Heart left ventricle (tissue), 16 donors: ENCODE measurements around the gene PUS7L. TPM values are rescaled to one million over a fixed set of nuclear protein-coding genes. Genes with fewer than 3 reads are reported as not detected.

Experiments
- ATAC-seq, 4 donors: fragments of 200-7000 bp; cut with Tn5 transposase; one replicate each; pipeline ENCODE4 v1.9.1; 2020 to 2022; ENCODE audit warnings: moderate library complexity in 4 of 4, mild to moderate bottlenecking in 3 of 4, moderate number of reproducible peaks in 1 of 4
- DNase-seq, 5 donors: peaks; one replicate each; pipeline ENCODE4 v3.0.0-alpha.2; 2020
- H3K27ac ChIP-seq, 12 donors: fragments of 200-600 bp; sonication (generic) in 4 of 12; one replicate each; pipeline versions ENCODE4 v1.5.0 to v1.8.0; 2016 to 2022; ENCODE audit warnings: mild to moderate bottlenecking in 2 of 12
- H3K27me3 ChIP-seq, 9 donors: fragments of 200-600 bp; sonication (generic) in 2 of 9; one replicate each; pipeline versions ENCODE4 v1.5.1 to v1.8.0; 2016 to 2022; ENCODE audit warnings: mild to moderate bottlenecking in 3 of 9
- H3K36me3 ChIP-seq, 9 donors: fragments of 200-600 bp; sonication (generic) in 2 of 9; one replicate each; pipeline versions ENCODE4 v1.5.0 to v1.8.0; 2018 to 2022; ENCODE audit warnings: mild to moderate bottlenecking in 2 of 9
- H3K4me1 ChIP-seq, 12 donors: fragments of 200-600 bp; sonication (generic) in 4 of 12; one replicate each; pipeline versions ENCODE4 v1.5.0 to v1.8.0; 2016 to 2022; ENCODE audit warnings: mild to moderate bottlenecking in 3 of 12
- H3K4me3 ChIP-seq, 12 donors: fragments of 200-600 bp; sonication (generic) in 4 of 12; one replicate each; pipeline versions ENCODE4 v1.5.0 to v1.8.0; 2017 to 2022; ENCODE audit warnings: mild to moderate bottlenecking in 9 of 12, moderate library complexity in 4 of 12
- H3K9me3 ChIP-seq, 12 donors: fragments of 200-600 bp; sonication (generic) in 4 of 12; one replicate each; pipeline versions ENCODE4 v1.5.0 to v1.8.0; 2016 to 2022; ENCODE audit warnings: mild to moderate bottlenecking in 1 of 12
- POLR2A ChIP-seq, 2 donors: fragments of 450-650 bp; IDR thresholded peaks; one replicate each; pipeline ENCODE4 v1.6.1; 2017; ENCODE audit warnings: antibody characterized with exemption in 2 of 2, mild to moderate bottlenecking in 2 of 2, moderate library complexity in 2 of 2
- WGBS, 4 donors: extraction: QIAGEN DNeasy Blood & Tissue Kit in 2 of 4; methylation state at CpG; one replicate each; pipeline versions ENCODE4 v1.1.5 to v1.1.7; 2013 to 2018; 5-methylcytosine and 5-hydroxymethylcytosine counted together
- intact Hi-C, 10 donors: fragments of 100-400 bp; cut with DNase I; formaldehyde crosslinking; loops; one replicate each; pipeline versions ENCODE4 v1.11.1 to v1.14.2; 2022
- polyA plus RNA-seq, 2 donors: library from polyadenylated mRNA; stranded (reverse); fragments of 200-250 nt; gene quantifications; one replicate each; pipeline ENCODE4 v1.2.3, GENCODE V29; 2013
- total RNA-seq, 9 donors: library from RNA; depleted of rRNA in 2 of 9; stranded (reverse); fragments of >200 nt in 2 of 9; fragmentation: NEBNext Ultra II Directional in 3 of 9; extraction: Animal tissue kit (Norgen Biotek cat#: 25700) in 3 of 9; gene quantifications; one replicate each; pipeline versions ENCODE4 v1.1.0 to v1.2.4, GENCODE V29; 2016 to 2023
- TF ChIP-seq, protein P1 (sequence below), 12 donors: fragments of 200-600 bp; sonication (generic) in 4 of 12; IDR thresholded peaks; one replicate each; pipeline versions ENCODE4 v1.5.0 to v1.8.0; 2018 to 2022; ENCODE audit warnings: antibody characterized with exemption in 12 of 12, mild to moderate bottlenecking in 5 of 12
- donor health status: ischemic (EF 13 %, LVEDD 7.1; RV severe dilation, severe dysfunction).
- donor health status: healthy with polysubstance abuse.
- donor health status: DM: no; HTN: yes; CAD: no.
- donor health status: DM: no; HTN: no; CAD: no.
- donor health status: ischemic (EF 25% LVEDD 6.9; RV normal size, moderate dysfunction).
- donor health status: ischemic (EF 25% LVEDD 5.7; RV mildly dilated, moderate dysfunction).
- donor health status: healthy.
- donor health status: DM: yes; HTN: yes; CAD: no.
- donor health status: ischemic (EF 35%, LVEDD 5.7; RV mildly dilated, moderate dysfunction).
- donor health status: nonischemic (EF 11% LVEDD 7.7; RV severe dilation, severe dysfunction).
- donor health status: DM: yes; HTN: yes; CAD: no.
- donor health status: PGD.
- donor health status: ischemic (EF 29% LVEDD 5.4; RV normal size, mild dysfunction).
- donor health status: nonischemic (EF 23%, LVEDD 6.1; RV moderate dilation, normal function).

The PUS7L gene
- total and polyA plus RNA-seq, 11 donors, result 0.80 to 7.6 (median 5.1) TPM

DNA sequence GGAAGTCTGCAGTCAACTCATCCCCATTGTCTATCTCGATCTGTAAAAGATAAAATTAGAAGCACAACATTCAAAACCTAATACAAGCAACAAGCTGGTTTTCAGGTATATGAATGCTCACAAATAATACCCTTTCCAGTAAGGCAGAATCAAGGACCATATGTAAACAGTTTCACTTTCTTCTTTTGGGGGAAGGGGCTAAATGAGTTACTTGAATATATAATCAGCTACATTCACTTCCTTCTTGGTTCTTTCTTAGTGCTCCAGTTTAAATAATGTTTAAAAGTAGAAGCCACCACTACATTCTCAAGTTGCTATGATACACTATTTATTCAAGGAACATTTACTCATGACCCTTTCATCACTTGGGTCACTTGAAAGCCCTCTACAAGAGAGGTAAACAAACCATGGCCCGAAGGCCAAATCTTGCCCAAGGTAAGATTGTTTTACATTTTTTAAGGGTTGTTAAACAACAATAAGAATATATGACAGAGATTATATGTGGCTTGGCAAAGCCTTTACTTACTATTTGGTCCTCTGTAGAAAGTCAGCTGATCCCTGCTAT is 37.2 kb upstream of the PUS7L start:
- WGBS, 4 donors, result 70 to 82% (median 78%) methylated on average over 2 of the region's 2 CpGs
- Histone ChIP-seq H3K4me1 (peaks cover 0 to 7% (median 0%) of the 10 kb centered on the region in 12 donors), H3K27ac (peak overlapping the region in 1 of 12 donors; percentile 3), H3K9me3 (no peaks in the 10 kb centered on the region), H3K4me3 (no peak overlapping the region), H3K27me3 (no peaks in the 10 kb centered on the region), H3K36me3 (peaks cover 0 to 79% (median 73%) of the 10 kb centered on the region in 9 donors)
- intact Hi-C loops, result no loop called here
- DNase-seq (no peak), ATAC-seq (no peak)
- no peak for TF ChIP-seq POLR2A (IDR thresholded peaks at IDR 0.05)
- TF ChIP-seq, protein P1, sequence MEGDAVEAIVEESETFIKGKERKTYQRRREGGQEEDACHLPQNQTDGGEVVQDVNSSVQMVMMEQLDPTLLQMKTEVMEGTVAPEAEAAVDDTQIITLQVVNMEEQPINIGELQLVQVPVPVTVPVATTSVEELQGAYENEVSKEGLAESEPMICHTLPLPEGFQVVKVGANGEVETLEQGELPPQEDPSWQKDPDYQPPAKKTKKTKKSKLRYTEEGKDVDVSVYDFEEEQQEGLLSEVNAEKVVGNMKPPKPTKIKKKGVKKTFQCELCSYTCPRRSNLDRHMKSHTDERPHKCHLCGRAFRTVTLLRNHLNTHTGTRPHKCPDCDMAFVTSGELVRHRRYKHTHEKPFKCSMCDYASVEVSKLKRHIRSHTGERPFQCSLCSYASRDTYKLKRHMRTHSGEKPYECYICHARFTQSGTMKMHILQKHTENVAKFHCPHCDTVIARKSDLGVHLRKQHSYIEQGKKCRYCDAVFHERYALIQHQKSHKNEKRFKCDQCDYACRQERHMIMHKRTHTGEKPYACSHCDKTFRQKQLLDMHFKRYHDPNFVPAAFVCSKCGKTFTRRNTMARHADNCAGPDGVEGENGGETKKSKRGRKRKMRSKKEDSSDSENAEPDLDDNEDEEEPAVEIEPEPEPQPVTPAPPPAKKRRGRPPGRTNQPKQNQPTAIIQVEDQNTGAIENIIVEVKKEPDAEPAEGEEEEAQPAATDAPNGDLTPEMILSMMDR (IDR thresholded peaks at IDR 0.05), result no peak

- peaks cover 0 to 3% (median 0%) of the 10 kb centered on the region in 12 donors for H3K4me1 ChIP-seq
- ATAC-seq, result peak in 1 of 4 donors; percentile 33
- H3K4me3 ChIP-seq, result no peak overlapping the region
- H3K27ac ChIP-seq, result no peak overlapping the region
- no peaks in the 10 kb centered on the region for H3K9me3 ChIP-seq
- no peaks in the 10 kb centered on the region for H3K27me3 ChIP-seq
- H3K36me3 ChIP-seq, result peaks cover 0 to 55% (median 41%) of the 10 kb centered on the region in 9 donors
- no peak for DNase-seq
- intact Hi-C loops, result no loop called here
- TF ChIP-seq POLR2A (IDR thresholded peaks at IDR 0.05), result no peak
- TF ChIP-seq, protein P1 (IDR thresholded peaks at IDR 0.05), result no peak
Measured at GRCh38 chr12:43789941-43790340, 31.4 kb upstream of the PUS7L start.

DNA sequence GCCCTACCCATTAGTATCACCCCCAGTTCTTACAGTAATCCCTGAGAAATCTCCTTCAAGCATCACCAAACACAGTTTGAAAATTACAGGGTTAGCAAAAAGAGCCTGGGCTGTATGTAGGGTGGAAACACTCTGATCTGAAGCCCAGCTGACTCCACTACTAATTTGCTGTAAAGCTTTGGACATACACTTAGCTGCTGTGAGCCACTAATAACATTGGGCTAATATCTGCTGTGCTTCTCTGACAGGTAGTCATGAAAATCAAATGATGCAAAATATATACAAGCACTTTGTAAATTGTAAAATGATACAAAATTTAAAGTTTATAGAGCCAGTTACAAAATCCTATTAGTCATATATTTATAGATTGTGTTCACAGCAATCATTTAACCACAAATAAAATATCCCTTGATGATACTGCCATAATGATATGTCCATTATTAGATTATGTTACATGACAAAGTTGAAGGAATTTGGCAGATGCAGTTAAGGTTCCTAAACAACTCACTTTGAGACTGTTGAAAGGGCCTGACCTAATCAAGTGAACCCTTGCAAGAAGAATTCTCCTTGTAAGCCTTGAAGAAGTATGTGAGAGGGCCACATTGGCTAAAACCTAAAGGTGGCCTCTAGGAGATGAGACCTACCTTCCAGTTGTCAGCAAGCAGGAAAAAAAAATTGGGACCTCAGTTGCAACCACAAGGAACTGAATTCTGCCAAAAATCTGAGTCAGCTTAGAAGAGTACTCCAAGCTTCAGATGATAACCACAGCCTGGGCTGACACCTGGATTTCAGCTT is 28.5 kb upstream of the PUS7L start:
- DNase-seq, result no peak
- Histone ChIP-seq H3K27me3 (no peaks in the 10 kb centered on the region), H3K36me3 (peaks cover 0 to 63% (median 55%) of the 10 kb centered on the region in 9 donors), H3K27ac (no peak overlapping the region), H3K4me1 (peaks cover 0 to 3% (median 0%) of the 10 kb centered on the region in 12 donors), H3K9me3 (no peaks in the 10 kb centered on the region), H3K4me3 (no peak overlapping the region)
- intact Hi-C loops, result no loop called here
- no peak for ATAC-seq
- TF ChIP-seq POLR2A (IDR thresholded peaks at IDR 0.05), result no peak
- TF ChIP-seq, protein P1 (IDR thresholded peaks at IDR 0.05), result no peak

DNA sequence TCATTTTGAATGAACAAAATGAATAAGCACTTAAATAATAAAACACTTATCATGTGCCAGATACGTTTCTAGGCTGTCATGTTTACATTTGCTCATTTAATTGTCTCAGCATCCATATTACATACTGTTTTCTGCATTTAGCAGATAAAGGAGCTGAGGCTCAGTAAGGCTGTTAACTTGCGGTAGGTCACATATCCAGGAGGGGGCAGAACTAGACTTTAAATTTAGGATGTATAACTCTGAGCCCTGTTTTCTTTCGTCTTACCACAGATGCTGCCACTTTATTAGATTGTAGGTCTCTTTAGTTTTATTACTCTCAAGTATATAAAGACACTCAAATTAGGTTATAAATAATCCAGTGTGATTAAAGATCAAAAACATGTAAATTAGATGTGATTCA is 17.9 kb upstream of the PUS7L start:
- intact Hi-C loops, result loop anchor here in 4 of 10 donors (5.0 to 10.0 kb wide), 2 partner anchors 106 to 108 kb away; no protein-coding TSS in a partner anchor
- DNase-seq (no peak), ATAC-seq (no peak)
- Histone ChIP-seq H3K9me3 (no peaks in the 10 kb centered on the region), H3K27me3 (no peaks in the 10 kb centered on the region), H3K4me1 (no peaks in the 10 kb centered on the region), H3K27ac (no peak overlapping the region), H3K36me3 (peaks cover 0 to 98% (median 91%) of the 10 kb centered on the region in 9 donors), H3K4me3 (no peak overlapping the region)
- WGBS, 4 donors, result 62 to 69% (median 64%) methylated on average over 3 of the region's 3 CpGs
- TF ChIP-seq POLR2A (IDR thresholded peaks at IDR 0.05), result no peak
- TF ChIP-seq, protein P1 (IDR thresholded peaks at IDR 0.05), result peak in 10 of 12 donors; percentile 7 to 45 (median 23)
